ENCODE measurements around the gene RABEPK. TPM values are rescaled to one million over a fixed set of nuclear protein-coding genes. Genes with fewer than 3 reads are reported as not detected.
"Not testable (repeated sequence)": the region's sequence is repeated elsewhere in the genome, so short reads cannot be mapped to it uniquely, and the experiment has no call there.

RABEPK gene
- total RNA-seq, 1 experiment from 2014 or later: 29.7 TPM

DNA sequence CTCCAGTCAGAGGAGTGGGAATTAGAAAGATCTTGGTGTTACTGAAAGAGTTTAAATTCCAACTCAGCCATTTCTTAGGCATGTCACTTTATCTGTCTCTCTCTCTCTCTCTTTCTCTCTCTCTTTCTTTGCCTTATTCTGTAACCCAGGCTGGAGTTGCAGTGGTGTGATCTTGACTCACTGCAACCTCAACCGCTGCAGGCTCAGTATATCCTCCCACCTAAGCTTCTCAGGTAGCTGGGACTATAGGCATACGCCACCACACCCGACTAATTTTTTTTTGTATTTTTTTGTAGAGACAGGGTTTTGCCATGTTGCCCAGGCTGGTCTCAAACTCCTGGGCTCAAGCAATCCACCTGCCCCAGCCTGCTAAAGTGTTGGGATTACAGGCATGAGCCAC, 18.3 kb downstream of the RABEPK start:
- H3K4me3 ChIP-seq: no peak overlapping the region
- BruUV-seq (replicated peaks): no TSS peak
- CTCF ChIA-PET: interaction anchor here (0.6 kb wide), 1 partner anchor 26 kb away, joined by 4 read pairs; no protein-coding TSS in a partner anchor

DNA sequence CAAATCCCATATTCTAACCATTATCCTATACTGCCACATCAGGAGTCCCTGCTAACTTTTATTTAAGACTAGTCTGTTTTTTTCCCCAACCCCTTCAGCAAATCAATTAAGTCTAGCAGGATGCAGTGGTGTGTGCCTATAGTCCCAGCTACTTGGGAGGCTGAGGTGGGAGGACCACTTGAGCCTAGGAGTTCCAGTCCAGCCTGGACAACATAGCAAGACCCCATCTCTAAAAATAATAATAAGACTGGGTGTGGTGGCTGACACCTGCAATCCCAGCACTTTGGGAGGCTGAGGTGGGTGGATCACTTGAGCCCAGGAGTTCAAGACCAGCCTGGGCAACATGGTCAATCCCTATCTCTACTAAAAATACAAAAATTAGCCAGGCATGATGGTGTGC, 24.5 kb downstream of the RABEPK start:
- H2AFZ ChIP-seq; DNase-seq; H4K20me1 ChIP-seq (ENCODE audit: insufficient read depth); H3K79me2 ChIP-seq (ENCODE audit: low read depth); H3K4me3 ChIP-seq; H3K36me3 ChIP-seq (ENCODE audit: low read depth); H3K27ac ChIP-seq; intact Hi-C loops (cut with micrococcal nuclease; ENCODE audit: unreplicated experiment); H3K4me1 ChIP-seq (replicated peaks; ENCODE audit: insufficient read depth); H3K4me2 ChIP-seq; H3K27me3 ChIP-seq (ENCODE audit: insufficient read depth, low read depth); BruUV-seq (replicated peaks); H3K9me2 ChIP-seq (ENCODE audit: insufficient read depth); H3K9me3 ChIP-seq (ENCODE audit: insufficient read depth, low read depth); H3F3A ChIP-seq (ENCODE audit: insufficient read depth, low read depth): not testable (repeated sequence)
- POLR2A ChIA-PET (ENCODE audit: unreplicated experiment): interaction anchor here (0.6 kb wide), 1 partner anchor 482 kb away, joined by 4 read pairs; no protein-coding TSS in a partner anchor
- CTCF ChIA-PET: interaction anchor here (0.6 kb wide), 1 partner anchor 151 kb away, joined by 3 read pairs; no protein-coding TSS in a partner anchor

More for the DNA sequence above, 18.3 kb downstream of the RABEPK start:
- Histone ChIP-seq H4K20me1 (ENCODE audit: insufficient read depth) (no peaks in the 10 kb centered on the region), H3K9me2 (ENCODE audit: insufficient read depth) (no peaks in the 10 kb centered on the region), H3F3A (ENCODE audit: insufficient read depth, low read depth) (no peaks in the 10 kb centered on the region; the same call in 1 of the 2 replicates), H3K27ac (no peak overlapping the region), H2AFZ (no peak overlapping the region), H3K9me3 (ENCODE audit: insufficient read depth, low read depth) (no peaks in the 10 kb centered on the region), H3K79me2 (ENCODE audit: low read depth) (no peaks in the 10 kb centered on the region), H3K36me3 (ENCODE audit: low read depth) (peaks cover 4% of the 10 kb centered on the region; the same call in 1 of the 2 replicates), H3K4me1 (replicated peaks; ENCODE audit: insufficient read depth) (no peaks in the 10 kb centered on the region), H3K4me2 (no peak overlapping the region), H3K27me3 (ENCODE audit: insufficient read depth, low read depth) (no peaks in the 10 kb centered on the region)
- TF ChIP-seq, protein P1, sequence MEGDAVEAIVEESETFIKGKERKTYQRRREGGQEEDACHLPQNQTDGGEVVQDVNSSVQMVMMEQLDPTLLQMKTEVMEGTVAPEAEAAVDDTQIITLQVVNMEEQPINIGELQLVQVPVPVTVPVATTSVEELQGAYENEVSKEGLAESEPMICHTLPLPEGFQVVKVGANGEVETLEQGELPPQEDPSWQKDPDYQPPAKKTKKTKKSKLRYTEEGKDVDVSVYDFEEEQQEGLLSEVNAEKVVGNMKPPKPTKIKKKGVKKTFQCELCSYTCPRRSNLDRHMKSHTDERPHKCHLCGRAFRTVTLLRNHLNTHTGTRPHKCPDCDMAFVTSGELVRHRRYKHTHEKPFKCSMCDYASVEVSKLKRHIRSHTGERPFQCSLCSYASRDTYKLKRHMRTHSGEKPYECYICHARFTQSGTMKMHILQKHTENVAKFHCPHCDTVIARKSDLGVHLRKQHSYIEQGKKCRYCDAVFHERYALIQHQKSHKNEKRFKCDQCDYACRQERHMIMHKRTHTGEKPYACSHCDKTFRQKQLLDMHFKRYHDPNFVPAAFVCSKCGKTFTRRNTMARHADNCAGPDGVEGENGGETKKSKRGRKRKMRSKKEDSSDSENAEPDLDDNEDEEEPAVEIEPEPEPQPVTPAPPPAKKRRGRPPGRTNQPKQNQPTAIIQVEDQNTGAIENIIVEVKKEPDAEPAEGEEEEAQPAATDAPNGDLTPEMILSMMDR (conservative IDR thresholded peaks at IDR 0.05): no peak
- TF ChIP-seq EZH2 (IDR thresholded peaks at IDR 0.05; ENCODE audit: low read depth): no peak
- intact Hi-C loops (cut with micrococcal nuclease; ENCODE audit: unreplicated experiment): no loop called here
- DNase-seq: no peak
- POLR2A ChIA-PET (ENCODE audit: unreplicated experiment): interaction anchor here (0.7 kb wide), 1 partner anchor 10 kb away, joined by 3 read pairs; no protein-coding TSS in a partner anchor

DNA sequence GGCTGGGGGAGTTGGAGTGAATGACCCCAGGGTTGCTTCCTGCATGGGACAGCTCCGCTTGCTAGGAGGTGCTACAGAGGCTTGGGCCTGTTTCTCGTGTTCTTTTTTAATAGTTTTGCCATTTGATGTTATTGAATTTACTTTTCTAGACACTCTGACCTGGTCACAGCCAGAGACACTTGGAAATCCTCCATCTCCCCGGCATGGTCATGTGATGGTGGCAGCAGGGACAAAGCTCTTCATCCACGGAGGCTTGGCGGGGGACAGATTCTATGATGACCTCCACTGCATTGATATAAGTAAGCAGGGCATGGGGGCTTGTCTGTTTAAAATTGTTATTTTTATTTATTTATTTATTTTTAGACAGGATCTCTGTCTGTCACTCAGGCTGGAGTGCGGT, 27.4 kb downstream of the RABEPK start:
- TF ChIP-seq, protein P1 (conservative IDR thresholded peaks at IDR 0.05): no peak
- no peak for TF ChIP-seq EZH2 (IDR thresholded peaks at IDR 0.05; ENCODE audit: low read depth)
- peaks cover 5% of the 10 kb centered on the region; the same call in 1 of the 2 replicates for H3F3A ChIP-seq (ENCODE audit: insufficient read depth, low read depth)
- H3K79me2 ChIP-seq (ENCODE audit: low read depth): no peaks in the 10 kb centered on the region
- H3K36me3 ChIP-seq (ENCODE audit: low read depth): peaks cover 3% of the 10 kb centered on the region; the same call in 1 of the 2 replicates
- H3K4me2 ChIP-seq: no peak overlapping the region
- POLR2A ChIA-PET (ENCODE audit: unreplicated experiment): no interaction called here
- no peaks in the 10 kb centered on the region for H4K20me1 ChIP-seq (ENCODE audit: insufficient read depth)
- BruUV-seq (replicated peaks): no TSS peak
- intact Hi-C loops (cut with micrococcal nuclease; ENCODE audit: unreplicated experiment): no loop called here
- H3K27ac ChIP-seq: no peak overlapping the region
- H3K4me1 ChIP-seq (replicated peaks; ENCODE audit: insufficient read depth): no peaks in the 10 kb centered on the region
- no peaks in the 10 kb centered on the region for H3K9me2 ChIP-seq (ENCODE audit: insufficient read depth)
- CTCF ChIA-PET: no interaction called here
- no peaks in the 10 kb centered on the region for H3K9me3 ChIP-seq (ENCODE audit: insufficient read depth, low read depth)
- H3K4me3 ChIP-seq: no peak overlapping the region
- H3K27me3 ChIP-seq (ENCODE audit: insufficient read depth, low read depth): no peaks in the 10 kb centered on the region
- no peak for DNase-seq
- H2AFZ ChIP-seq: no peak overlapping the region

DNA sequence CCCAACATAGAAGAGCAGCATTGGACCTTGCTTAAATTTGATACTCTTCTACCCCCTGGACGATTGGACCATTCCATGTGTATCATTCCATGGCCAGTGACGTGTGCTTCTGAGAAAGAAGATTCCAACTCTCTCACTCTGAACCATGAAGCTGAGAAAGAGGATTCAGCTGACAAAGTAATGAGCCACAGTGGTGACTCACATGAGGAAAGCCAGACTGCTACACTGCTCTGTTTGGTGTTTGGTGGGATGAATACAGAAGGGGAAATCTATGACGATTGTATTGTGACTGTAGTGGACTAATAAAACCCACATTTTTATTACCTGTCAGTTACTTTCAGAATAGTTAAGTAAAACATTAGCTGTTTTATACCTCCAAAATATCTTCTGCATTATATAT, 33.3 kb downstream of the RABEPK start:
- H3K9me3 ChIP-seq (ENCODE audit: insufficient read depth, low read depth): no peaks in the 10 kb centered on the region
- H2AFZ ChIP-seq: no peak overlapping the region
- H4K20me1 ChIP-seq (ENCODE audit: insufficient read depth): peaks cover 41% of the 10 kb centered on the region
- peaks cover 27% of the 10 kb centered on the region for H3K4me1 ChIP-seq (replicated peaks; ENCODE audit: insufficient read depth)
- H3K4me2 ChIP-seq: no peak overlapping the region
- H3K79me2 ChIP-seq (ENCODE audit: low read depth): peaks cover 35% of the 10 kb centered on the region
- peaks cover 34% of the 10 kb centered on the region for H3K36me3 ChIP-seq (ENCODE audit: low read depth)
- H3F3A ChIP-seq (ENCODE audit: insufficient read depth, low read depth): peaks cover 62% of the 10 kb centered on the region
- H3K27me3 ChIP-seq (ENCODE audit: insufficient read depth, low read depth): no peaks in the 10 kb centered on the region
- POLR2A ChIA-PET (ENCODE audit: unreplicated experiment): interaction anchor here (0.6 kb wide), 1 partner anchor 89 kb away, joined by 16 read pairs; no protein-coding TSS in a partner anchor
- no TSS peak for BruUV-seq (replicated peaks)
- peak in 1 of 2 experiments; percentile 67 for DNase-seq
- CTCF ChIA-PET: no interaction called here
- H3K4me3 ChIP-seq: no peak overlapping the region
- no peaks in the 10 kb centered on the region for H3K9me2 ChIP-seq (ENCODE audit: insufficient read depth)
- H3K27ac ChIP-seq: peak overlapping the region; percentile 30
- intact Hi-C loops (cut with micrococcal nuclease; ENCODE audit: unreplicated experiment): no loop called here
- TF ChIP-seq, protein P1 (conservative IDR thresholded peaks at IDR 0.05): no peak
- TF ChIP-seq EZH2 (IDR thresholded peaks at IDR 0.05; ENCODE audit: low read depth): no peak

DNA sequence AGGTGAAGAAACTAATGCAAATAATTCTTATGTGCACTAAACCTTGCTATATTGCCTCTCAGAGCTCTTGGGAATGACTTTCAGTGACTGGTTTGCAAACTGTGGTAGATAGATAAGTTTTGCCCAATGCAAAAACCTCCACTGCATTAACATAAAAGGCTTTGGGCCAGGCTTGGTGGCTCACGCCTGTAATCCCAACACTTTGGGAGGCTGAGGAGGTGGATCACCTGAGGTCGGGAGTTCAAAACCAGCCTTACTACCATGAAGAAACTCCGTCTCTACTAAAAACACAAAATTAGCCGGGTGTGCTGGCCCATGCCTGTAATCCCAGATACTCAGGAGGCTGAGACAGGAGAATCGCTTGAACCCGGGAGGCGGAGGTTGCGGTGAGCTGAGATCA, 33.8 kb downstream of the RABEPK start:
- peaks cover 39% of the 10 kb centered on the region for H3K79me2 ChIP-seq (ENCODE audit: low read depth)
- DNase-seq: not testable (repeated sequence)
- POLR2A ChIA-PET (ENCODE audit: unreplicated experiment): interaction anchor here (0.5 to 0.6 kb wide), 2 partner anchors 89 to 1586 kb away, joined by 4 to 16 read pairs; no protein-coding TSS in a partner anchor

More for the DNA sequence above, 33.8 kb downstream of the RABEPK start:
- H3K9me2 ChIP-seq (ENCODE audit: insufficient read depth); H3K4me3 ChIP-seq; BruUV-seq (replicated peaks); H2AFZ ChIP-seq; H3K27me3 ChIP-seq (ENCODE audit: insufficient read depth, low read depth); H3K9me3 ChIP-seq (ENCODE audit: insufficient read depth, low read depth); intact Hi-C loops (cut with micrococcal nuclease; ENCODE audit: unreplicated experiment); CTCF ChIA-PET; H3K4me2 ChIP-seq: not testable (repeated sequence)
- Histone ChIP-seq H4K20me1 (ENCODE audit: insufficient read depth) (peaks cover 45% of the 10 kb centered on the region), H3F3A (ENCODE audit: insufficient read depth, low read depth) (peaks cover 65% of the 10 kb centered on the region), H3K27ac (peak overlapping the region; percentile 30), H3K4me1 (replicated peaks; ENCODE audit: insufficient read depth) (peaks cover 31% of the 10 kb centered on the region), H3K36me3 (ENCODE audit: low read depth) (peaks cover 38% of the 10 kb centered on the region)

Data from PC-9 (cell line).